NK-92 (cell line): ENCODE measurements around the gene TMEM106B.

Experiments
- DNase-seq: peaks from one replicate; lab custom pipeline; 2025; ENCODE audit not compliant: unreplicated experiment; lab: John Stamatoyannopoulos, UW

TMEM106B gene

GRCh38 chr7:12226756-12227155, 15.7 kb downstream of the TMEM106B start:
- no peak for DNase-seq

GRCh38 chr7:12228024-12228423, 16.9 kb downstream of the TMEM106B start:
- no peak for DNase-seq

- DNase-seq: no peak
Measured at GRCh38 chr7:12229046-12229445, 18.0 kb downstream of the TMEM106B start.

DNA sequence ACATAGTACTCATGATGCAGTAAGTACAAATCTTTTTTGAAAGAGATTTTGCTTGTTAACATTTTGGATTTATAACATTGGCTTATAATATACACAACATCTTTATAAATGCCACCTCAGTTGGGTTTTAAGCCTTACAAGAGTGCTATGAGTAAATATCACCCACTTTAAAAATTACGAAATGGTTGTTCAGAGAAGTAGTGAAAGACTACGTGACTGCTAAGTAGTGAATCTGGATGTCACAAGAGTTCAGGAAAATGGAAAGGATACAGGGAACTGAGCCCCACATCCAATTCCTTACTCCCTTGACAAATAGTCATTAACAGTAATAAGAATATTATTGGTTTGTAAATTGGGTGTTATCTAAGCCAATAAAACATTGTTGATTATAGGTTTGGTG, 20.0 kb downstream of the TMEM106B start:
- no peak for DNase-seq

GRCh38 chr7:12233175-12233574, 22.1 kb downstream of the TMEM106B start:
- DNase-seq: no peak

DNA sequence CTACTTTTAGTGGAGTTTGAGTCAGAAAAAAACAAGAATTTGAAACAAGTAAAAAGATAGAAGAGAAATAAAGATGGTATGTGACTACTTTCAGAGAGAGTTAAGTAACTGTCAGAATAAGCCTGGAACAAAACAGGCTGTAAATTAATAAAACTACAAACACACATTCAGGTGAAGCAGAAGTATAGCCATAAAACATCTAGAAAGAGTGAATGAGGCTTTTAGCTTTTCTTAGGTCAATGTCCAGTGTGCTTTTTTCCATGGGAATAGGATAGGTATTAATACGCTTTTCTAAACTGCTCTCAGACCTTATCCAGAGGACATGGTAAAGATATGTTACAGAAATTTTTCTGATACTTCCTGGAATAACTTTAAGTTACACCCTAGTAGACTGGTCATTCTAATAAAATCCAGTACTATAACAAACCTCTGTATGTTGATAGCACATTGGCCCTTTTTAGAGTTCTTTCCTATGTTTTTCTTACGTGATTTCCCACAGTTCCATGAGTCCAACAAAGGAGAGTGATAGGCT, 23.3 kb downstream of the TMEM106B start:
- DNase-seq: no peak

GRCh38 chr7:12235970-12236369, 24.9 kb downstream of the TMEM106B start:
- no peak for DNase-seq

GRCh38 chr7:12237007-12237406, 25.9 kb downstream of the TMEM106B start:
- DNase-seq: no peak

GRCh38 chr7:12239806-12240205, 28.7 kb downstream of the TMEM106B start:
- DNase-seq: no peak

GRCh38 chr7:12244129-12244528, 33.0 kb downstream of the TMEM106B start:
- DNase-seq: no peak

- DNase-seq: no peak
Measured at GRCh38 chr7:12244694-12245093, 33.6 kb downstream of the TMEM106B start.

- DNase-seq: no peak
Measured at GRCh38 chr7:12249706-12250105, 38.6 kb downstream of the TMEM106B start.

DNA sequence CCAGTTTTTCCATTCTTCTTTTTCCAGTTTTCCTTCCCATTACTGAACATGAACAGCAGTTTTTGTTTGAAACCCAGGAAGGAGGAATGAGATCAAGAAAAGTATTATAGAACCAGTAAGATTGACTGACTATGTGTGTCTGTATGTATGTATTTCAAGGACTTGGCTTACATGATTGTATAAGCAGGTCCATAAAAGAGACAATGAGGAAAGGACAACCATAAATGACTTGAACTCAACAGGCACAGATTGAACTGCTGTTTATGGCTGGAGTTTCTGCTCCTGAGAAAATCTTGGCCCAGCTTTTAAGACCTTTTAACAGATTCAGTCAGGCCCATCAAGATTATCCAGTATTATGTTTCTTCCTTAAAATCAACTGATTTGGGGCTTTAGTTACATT, 39.1 kb downstream of the TMEM106B start:
- DNase-seq: no peak

DNA sequence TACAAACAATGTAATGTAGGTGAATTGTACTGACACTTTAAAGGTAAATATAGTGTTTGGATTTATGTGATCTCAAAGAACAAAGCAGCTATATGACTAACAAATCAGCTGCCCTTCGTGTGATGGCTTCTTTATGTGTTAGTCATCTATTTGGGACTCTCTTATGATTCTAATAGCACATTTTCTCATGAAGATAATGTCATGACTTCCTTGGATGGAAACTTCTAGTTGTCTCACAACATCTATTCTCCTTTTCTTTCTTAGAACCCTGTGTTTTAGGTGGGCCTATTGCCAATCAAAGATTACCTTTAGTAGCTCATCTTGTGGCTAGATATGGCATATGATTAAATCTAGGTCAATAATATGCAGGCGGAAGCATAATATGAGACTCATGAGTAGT, 45.0 kb downstream of the TMEM106B start:
- no peak for DNase-seq

DNA sequence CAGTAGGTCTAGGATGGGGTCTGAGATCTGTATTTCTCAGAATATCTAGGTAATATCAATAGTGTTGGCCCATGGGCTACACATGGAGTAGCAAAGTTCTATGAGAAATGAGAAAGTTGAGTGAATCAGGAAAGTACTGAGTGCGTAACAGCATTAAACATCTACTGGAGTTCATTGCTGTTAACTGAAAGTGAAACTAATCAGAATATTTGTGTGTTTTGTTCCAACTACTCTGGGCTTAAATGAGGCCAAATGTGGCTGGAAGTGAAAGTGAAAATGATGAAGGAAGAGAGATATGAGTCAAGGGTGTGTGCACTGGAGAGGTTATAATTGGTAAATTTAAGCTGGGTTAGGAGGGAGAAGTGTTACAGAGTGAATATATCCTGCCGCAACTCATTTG, 46.5 kb downstream of the TMEM106B start:
- DNase-seq: no peak

DNA sequence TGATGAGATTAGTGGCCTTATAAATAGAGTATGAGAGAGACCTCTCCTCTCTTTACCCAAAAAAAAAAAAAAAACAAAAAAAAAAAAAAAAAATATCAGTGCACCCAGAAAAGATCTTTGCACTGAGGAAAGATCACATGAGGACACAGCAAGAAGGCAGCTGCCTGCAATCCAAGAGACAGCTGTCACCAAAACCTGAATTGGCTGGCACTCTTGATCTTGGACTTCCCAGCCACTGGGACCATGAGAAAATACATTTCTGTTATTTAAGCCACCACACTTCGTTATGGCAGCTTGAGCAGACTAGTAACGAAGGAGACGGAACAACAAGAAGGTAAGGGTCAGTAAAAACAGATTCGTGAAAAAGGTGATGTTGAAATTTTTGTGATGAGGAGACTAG, 47.0 kb downstream of the TMEM106B start:
- no peak for DNase-seq

DNA sequence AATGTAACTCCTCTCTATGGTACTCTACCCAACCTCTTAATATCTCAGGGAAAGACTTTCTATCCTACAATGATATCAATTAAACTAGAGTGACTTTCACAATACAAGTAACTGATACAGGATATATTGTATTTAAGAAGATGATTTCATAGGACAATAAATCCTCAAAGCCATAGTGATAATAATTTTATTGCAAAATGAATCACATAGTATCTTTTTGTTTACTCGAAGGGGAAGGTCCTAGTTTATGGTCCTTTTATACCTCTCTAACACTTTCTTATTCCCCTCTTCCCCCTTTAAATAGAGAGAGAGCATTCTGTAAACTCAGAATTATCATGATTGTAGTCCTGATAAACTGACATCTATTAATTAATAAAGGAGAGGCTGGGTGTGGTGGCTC, 56.4 kb downstream of the TMEM106B start:
- no peak for DNase-seq

- no peak for DNase-seq
Measured at GRCh38 chr7:12269100-12269895, 58.2 kb downstream of the TMEM106B start.

DNA sequence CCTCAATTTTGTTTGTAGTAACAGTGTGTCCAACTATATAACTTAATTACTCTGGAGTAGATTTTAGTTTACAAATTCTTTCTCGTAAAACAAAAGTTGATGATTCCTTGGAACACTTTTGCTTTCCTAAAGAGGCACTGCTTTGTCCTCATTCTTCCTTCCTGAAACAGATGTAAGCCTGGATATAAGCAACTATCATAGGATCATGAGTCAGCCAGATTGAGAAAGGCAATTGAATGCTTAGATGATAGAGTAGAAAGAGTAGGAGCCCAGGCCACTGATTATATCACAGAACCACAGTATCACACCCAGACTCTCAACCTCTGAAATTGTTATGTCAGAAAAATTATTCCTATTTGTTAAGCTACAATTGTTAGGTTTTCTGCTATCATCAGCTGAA, 69.9 kb downstream of the TMEM106B start:
- no peak for DNase-seq

GRCh38 chr7:12287901-12288300, 76.8 kb downstream of the TMEM106B start:
- DNase-seq: no peak

- DNase-seq: no peak
Measured at GRCh38 chr7:12289996-12290395, 78.9 kb downstream of the TMEM106B start.

- DNase-seq: no peak
Measured at GRCh38 chr7:12290761-12291160, 79.7 kb downstream of the TMEM106B start.

- DNase-seq: no peak
Measured at GRCh38 chr7:12291870-12292269, 80.8 kb downstream of the TMEM106B start.
